Activated T-helper 1 cell treated with anti-CD3 and anti-CD28 coated beads, Interleukin-2, amount 50 U/mL, for 16 hours (primary cell): ENCODE measurements around the gene GNAL.

Source experiments
- DNase-seq, 2 donors: peaks; one replicate each; pipeline ENCODE4 v3.0.0-alpha.2; 2020; ENCODE audit warnings: low read depth in 1 of 2, low spot score in 1 of 2

GNAL gene

DNA sequence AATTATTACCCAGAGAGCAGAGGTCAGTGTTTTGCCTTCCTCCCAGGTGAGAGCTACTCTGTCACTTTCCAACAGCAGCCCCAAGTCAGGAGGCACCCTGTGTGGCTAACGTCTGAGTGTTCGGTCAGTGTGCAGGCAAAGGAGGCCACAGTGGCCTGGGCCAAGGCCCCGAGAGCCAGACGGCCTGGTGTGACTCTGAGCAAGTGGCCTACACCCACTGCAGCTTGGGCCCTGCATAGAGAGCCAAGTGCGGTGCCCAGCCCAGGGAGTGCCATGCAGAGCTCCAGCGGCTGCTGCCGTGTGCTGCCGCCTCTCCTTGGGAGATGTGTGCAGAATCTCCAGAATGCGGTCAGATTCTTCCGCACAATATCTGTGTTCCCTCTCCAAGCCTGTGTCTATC lies 70.4 kb downstream of the GNAL start:
- no peak for DNase-seq

DNA sequence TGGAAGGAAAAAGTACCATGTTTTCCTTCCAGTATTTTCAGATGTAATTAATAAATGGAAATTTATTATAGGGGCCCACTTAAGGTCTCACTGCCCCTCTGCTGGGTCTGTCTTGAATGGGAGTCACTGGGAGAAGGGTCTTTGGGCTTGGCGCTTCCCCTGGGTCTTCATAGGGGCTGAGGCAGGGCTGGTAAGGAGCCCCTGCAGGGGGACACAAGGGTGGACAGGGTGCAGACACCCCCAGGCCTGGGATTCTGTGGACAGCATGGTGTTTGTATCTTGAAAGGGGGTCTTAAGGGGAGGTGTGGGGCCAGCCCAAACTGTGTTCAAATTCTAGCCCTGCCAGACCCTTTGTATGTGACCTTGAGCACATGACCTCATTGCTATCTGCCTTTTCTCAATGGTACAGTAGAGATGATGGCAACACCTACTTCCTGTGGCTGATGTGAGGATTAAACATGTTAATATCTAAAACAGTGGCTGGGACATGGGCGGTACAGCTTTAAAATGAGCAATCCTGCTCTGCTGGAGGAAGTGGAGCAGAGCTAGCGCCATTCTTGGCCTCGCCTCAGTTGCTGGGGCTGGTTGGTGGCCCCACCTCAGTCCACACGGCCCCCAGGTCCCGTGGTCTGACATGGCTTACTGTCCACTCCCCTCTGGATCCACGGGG lies 71.6 kb downstream of the GNAL start:
- no peak for DNase-seq

DNA sequence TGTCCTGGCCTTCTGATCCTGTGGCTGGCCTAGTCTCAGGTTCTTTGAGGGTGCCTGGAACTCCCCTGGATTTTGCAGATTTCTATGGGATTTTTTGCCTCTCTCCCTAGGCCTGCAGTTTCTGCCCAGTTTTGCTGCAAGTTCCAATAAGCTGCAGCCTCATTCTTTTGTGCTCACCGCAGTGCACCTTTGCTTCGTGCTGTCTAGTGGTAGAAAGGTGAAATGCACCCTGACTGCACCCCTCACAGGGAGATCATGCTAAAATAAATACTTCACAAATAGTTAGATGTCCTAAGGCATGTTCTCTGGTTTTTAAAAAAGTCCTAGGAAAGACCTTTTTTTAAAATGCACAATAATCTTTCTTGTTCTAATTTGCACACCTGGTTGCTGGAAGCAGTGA lies 72.5 kb downstream of the GNAL start:
- no peak for DNase-seq

DNA sequence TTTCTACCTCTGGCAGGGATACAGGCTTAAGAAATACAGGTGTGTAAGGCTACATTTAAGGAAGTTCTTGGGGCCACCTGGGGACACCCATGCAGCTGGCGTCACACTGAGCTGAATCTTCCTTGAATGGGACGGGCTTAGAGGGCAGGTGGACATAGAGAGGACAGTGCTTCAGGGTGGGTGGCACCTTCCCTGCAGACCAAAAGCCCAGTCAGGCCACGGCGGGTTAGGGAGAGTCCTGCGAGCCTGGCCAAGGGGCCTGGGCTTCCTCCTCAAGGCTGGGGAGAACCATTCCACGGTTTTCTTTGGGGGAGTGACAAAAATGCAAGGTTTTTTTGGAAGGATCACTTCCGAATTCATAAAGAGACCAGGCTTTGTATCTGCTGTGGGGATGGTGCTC lies 73.4 kb downstream of the GNAL start:
- DNase-seq = no peak

DNA sequence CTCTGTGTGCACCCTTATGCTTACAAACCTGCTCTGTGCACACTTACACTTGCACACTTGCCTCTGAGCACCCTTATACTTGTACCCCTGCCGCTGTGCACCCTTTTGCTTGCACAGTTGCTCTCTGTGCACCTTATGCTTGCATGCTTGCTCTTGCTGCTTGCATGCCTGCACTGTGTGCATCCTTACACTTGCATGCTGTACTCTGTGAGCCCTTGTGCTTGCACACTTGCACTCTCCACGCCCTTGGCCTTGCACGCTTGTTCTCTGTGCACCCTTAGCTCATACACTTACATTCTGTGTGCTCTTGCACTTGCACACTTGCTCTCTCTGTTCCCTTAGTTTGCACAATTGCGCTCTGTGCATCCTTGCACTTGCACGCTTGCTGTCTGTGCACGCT lies 78.3 kb downstream of the GNAL start:
- no peak for DNase-seq

DNA sequence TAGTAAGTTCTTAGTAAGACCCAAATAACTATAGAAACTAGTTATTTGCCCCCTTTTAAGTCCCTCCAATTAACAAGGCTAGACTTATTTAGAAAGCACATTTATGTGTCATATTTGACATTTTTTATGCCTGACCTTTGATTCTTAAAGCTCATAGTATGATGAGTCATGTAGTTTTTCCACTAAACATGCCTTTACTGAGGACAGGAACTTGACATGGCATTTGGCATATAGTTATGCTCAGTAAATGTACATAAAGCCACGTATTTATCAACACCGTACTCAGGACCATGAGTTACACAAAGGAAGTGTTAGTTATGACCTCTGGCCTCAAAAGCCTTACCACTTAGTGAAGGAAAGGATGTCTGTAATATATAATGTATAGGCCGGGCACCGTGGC lies 78.9 kb downstream of the GNAL start:
- no peak for DNase-seq

DNA sequence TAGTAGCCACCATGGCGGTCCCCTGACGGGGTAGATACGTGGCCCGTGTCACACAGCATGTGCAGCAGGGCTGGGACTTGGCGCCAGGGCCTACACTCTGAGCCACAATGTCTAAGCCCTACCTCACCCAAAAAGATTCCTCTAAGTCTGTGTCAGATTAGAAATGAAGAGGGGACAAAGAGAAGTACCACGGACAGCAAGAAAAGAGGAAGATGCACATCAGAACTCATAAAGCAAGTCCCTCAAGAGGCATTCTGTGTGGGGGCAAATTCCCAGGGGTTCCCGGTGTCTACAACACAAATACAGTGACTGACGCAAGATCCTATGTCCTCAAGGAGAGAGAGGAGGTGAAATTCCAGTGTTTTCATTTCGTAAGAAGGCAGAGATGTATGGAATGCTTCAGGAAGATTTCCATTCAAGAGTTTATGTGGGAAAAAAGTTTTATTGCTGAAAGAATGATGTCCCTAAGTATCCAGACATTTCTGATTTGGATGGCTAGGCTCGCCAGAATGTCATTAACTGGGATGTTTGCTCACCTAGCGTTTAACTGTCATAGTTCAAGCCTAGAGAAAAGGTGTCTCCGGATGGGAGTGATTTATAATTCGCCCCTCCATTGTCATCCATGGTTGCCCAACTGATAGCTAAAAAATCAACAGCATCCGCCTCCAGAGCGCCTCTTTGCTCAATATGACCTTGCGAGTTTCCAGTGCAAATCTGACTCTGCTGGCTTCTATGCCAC lies 86.5 kb downstream of the GNAL start:
- DNase-seq = no peak

DNA sequence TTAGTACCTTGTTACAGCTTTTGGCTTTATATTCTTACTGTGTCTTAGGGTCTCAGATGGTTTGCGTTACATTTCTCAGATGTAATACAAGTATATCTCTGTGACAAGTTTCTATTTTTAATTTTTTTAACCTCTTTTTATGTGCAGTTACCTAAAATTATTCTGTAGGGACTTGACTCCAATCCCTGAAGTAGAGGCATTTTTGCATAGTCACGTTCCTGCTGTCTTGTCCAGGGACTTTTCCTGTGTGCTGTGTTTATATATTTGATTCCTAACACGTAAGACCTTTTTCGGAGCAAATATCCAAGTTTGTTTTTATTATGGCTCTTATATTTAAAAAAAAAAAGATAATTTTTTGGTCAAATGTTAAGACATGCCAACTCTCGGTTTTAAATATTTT lies 91.0 kb downstream of the GNAL start:
- no peak for DNase-seq

DNA sequence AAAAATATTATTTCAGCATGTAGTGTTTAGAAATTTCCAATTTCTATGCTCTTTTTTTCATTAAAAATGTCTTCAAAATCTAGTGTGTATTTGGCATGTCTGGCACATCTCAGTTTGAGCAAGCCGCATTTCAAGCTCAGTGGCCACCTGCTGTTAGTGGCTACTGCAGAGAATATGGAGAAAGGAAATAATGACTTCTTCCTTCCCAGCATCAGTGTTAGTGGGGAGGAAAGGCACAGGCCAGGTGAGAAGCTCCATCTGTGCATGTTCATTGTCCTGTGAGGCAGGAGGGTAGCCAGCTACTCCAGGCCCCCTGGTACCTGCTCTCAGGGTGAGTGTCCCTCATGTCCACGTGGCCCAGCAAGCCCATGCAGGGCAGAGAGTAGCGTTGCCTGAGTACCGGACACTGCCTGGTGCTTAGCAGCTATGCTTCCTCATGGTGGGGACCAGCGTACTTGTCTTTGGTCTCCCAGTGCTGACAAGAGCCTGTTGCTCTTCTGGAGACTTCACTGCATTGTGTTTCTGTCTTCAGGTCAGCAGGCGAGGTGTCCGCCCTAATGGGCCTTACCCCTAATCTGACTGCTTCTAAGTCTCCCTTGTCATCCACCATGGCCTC lies 94.8 kb downstream of the GNAL start:
- DNase-seq = no peak

DNA sequence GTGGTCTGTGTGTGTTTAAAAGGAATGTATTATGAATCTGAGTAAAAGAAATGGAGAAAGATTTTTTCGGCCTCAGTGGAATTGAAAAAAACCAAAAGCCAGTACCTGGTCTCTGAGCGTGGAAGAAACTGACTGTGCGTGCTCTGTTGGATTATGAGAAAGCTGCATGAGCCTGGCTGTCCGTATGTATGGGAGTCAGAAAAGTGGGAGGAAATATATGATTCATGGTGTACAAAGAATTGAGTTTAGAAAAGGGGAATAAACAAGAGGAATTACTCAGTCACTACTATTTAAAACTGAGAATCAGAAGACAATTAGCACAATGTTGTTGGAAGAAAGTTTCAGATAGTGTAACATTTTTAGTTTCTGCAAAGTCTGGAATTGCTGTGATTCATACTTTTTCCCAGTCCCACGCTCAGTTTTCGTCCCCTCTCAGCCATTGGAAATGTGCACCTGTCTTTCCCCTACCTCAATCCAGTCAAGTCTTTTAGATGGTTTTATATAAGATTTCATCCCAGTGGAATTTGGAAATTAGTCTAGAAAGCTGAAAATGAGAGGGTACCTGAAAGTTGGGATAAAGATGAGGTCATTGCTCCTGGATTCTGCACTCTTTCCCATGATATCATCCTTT lies 95.7 kb downstream of the GNAL start:
- no peak for DNase-seq

DNA sequence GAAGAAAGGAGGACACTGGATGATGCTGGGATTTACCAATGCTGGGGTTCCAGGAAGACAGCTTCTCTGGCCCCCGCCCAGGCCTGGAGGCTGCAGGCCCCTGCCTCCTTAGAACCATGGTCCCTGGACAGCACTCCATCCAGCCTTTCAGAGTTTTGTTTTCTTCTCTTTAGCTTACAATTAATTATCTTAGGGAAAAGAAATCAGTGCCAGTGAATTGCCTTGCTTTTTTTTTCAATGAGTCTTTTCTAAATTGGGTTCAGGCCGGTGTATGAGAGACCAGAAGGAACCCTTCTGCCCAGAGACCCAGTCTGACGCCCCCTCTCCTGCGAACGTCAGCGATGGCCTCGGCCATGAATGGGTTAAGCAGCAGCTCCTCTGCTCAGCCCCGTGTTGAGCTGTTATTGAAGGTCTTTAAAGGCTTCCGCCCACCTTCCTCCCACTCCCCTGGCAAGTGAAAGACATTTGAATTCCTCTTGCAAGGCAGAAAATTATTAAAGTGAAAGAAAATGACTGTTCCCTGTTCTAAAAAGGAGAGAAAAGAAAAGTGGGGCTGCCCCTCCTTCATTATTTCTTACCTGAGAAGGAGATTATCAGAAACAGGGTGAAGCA lies 96.5 kb downstream of the GNAL start:
- no peak for DNase-seq

DNA sequence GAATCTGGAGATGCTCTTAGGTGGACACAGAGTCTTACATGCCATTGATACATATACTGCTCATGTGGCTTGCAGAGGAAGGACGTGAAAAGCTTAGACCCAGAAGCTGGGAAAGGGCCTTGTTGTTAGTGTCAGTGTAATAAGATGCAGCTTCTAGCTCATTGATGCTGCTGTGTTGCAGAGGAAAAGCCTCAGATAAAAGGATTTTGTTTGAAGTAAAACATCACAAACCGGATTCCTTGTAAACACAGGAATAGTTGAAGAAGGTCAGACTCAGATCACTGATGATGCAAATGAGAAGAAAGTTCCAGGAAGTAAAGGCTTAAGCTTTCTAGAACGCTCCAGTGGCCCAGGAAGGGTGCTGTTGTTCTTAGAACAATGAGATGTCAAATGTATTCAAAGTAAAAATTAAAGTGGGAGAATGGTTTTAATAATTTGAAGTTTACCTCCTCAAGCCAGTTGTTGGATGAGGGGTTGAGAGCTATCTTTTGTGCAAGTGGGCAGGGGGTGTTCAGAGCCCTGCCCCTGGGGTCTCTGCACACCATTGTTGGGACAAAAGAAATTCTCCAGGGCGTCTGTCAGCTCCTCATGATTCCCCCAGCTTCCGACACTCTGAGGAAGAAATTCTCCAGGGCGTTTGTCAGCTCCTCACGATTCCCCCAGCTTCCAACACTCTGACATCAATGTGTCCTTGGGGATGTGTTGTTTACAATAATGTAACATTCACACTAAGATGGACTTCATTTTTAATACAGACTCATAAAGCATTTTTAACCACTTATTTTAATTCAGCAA lies 100.8 kb downstream of the GNAL start:
- no peak for DNase-seq

DNA sequence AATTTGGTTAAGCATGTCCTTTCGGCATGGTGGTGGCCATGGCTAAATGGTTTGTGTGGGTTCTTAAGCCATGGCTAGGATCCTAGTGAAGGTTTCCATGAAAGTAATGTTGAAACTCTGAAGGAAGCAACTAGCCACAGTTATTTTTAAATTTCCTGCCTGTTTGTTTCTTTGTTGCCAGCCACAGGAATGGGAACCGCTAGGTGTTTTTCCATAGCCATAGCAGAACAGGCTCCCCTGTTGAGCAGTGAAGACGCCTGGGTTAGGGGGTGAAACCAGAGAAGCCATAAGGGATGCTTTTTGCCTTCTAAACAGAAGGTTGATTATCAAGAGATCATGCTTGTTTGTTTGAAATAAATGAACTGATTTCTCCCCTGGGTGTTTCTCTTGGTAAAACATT lies 102.1 kb downstream of the GNAL start:
- DNase-seq = no peak

DNA sequence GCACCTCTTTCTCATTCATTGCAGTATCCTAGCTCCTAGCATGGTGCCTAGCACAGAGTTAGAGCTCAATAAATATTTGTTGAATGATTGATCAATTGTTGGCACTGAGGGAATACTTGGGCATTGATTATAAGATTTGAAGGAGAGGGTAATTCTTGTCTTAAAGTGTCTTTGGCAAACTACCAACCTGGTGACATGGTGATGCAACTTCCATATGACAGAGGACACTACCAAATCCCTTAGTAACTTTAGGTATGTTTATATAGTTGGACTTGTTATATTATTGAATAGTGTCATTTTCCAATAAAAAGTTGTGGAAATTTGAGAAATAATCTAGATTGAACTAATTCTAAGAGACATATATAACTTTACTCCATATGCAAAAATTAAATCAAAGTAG lies 103.6 kb downstream of the GNAL start:
- no peak for DNase-seq

DNA sequence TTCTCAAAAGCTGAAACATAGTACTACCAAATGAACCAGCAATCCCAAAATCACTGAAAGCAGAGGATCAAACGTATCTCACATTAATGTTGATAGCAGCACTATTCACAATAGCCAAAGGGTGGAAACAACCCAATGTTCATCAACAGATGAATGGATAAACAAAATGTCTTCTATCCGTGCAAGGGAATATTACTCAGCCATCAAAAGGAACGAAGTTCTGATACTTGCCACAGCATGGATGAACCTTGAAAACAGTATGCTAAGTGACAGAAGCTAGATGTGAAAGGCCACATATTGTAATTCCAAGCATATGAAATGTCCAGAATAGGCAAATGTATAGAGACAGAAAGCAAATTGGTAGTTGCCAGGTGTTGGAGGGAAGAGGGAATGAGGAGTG lies 105.1 kb downstream of the GNAL start:
- no peak for DNase-seq

DNA sequence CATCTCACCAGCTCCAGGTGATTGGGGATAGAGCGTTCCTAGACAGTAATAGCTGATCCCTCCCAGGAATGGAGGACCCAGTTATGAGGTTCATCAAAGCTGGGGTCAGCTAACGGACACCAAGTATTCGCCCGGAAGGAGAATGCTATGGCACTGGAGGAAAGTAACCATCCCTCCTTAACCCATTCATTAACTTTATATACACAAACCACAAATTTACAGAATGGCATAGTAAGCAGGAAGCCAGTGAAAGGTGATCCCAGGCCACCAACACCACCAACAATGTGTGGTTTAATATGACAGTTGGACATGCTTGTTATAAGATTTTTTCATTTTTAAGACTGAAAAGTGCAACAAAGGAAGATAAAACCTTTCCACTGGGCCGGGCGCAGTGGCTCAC lies 106.9 kb downstream of the GNAL start:
- no peak for DNase-seq

DNA sequence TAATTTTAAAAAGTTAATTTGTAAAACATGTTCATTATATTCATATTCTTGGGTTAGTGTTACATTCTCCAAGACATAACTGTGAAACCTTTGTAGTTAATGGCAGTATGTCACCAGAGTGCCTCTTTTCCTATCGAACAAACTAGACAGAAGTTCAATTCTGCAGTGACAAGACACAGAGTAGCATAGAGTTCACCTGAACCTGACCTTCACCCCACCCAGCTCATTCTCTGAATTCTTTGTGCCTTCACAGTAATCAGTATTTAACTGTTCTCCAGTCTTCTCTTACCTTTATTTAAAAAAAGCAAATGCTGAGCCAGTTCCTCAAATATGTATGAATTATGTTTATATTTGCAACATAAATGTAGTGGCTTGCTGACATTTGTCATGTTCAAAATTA lies 109.2 kb downstream of the GNAL start:
- no peak for DNase-seq

DNA sequence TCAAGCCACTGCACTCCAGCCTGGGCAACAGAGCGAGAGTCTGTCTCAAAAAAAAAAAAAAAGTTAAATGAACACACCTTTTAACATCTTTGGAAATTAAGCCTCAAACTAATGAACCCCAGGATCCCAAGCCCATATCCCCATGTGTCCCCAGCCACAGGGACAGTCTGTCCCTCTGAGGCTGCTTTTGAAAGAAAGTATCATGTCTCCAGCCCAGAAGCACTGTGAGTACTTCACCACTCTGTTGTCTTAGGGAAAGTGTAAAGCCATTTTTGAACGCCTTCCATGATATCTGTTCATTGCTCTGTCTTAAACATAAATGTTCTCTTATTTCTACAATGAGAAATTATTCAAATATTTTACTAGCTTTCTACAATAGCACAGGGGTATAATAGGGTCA lies 110.0 kb downstream of the GNAL start:
- DNase-seq = no peak

DNA sequence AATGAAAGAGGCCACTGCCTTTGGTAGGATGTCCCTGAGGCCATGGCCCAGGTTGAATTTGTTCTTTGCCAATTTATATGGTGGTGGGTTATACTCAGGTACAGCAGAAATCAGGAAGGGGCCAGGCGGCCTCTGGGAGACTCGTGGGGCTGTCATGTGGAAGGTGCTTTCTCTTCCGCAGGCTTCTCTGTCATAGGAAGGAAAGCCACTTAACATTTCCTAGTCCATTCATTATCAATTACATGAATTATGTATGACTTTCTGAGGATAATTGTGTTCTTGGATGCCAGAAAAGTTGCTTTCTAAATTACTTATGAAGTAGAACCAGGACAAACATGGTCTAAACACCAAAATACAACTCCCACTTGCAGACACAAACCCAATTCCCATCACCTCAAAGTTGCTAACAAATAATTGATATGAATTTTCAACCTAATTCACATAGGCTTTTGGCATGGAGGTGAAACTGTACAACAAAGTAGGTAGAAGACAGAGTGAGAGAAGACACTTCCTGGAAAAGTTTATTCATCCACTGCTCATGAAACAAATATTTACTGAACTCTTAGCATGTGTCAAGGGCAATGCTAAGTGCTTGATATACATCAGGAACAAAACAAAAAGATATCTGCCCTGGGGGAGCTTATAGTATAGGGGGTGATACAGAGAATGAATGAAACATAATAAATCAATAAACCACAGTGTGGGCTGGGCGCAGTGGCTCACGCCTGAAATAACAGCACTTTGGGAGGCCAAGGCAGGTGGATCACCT lies 111.7 kb downstream of the GNAL start:
- no peak for DNase-seq

DNA sequence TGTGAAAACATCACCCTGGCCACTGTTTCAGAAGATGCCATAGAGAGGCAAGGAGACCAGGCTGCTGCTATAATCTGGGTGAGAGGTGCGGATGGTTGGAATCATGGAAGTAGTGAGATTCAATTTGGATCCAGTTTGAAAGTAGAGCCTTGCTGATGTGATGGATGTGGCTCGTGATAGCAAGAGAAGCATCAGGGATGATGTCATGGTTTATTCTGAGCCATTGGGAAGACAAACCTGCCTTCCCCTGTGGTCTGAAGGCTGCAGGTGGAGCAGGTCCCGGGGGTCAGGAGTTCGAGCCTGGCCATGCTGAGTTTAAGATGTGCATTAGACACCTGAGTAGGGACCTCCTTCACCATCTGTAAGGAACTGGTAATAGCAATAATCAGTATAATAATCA lies 112.5 kb downstream of the GNAL start:
- DNase-seq = no peak
